ENCODE measurements around the gene MAPK8IP2. TPM values are rescaled to one million over a fixed set of nuclear protein-coding genes. Genes with fewer than 3 reads are reported as not detected.
A peak's percentile ranks its signal among the peaks of the same experiment; 100 is the strongest.
"Not testable (repeated sequence)": the region's sequence is repeated elsewhere in the genome, so short reads cannot be mapped to it uniquely, and the experiment has no call there.

The MAPK8IP2 gene
- total RNA-seq, 1 experiment from 2014 or later: 1.3 TPM

GRCh38 chr22:50627642-50628542, 27.3 kb downstream of the MAPK8IP2 start, which contains the start of gene ARSA:
Gene ARSA (minus strand): TSS chr22:50628152. CDS start chr22:50627779, 373 bp downstream.
- Histone ChIP-seq H3K27ac (ENCODE audit: low read length) (no peak within 1 kb of the TSS), H3K9ac (ENCODE audit: low read length) (peak within 1 kb of the TSS; percentile 95), H3K9me3 (ENCODE audit: low read length) (no peaks in the 10 kb centered on the region), H3K27me3 (ENCODE audit: low read length) (no peaks in the 10 kb centered on the region), H3K4me1 (ENCODE audit: low read length) (peaks cover 21% of the 10 kb centered on the region), H4K20me1 (ENCODE audit: insufficient read depth, low read depth, low read length) (no peaks in the 10 kb centered on the region), H3K36me3 (ENCODE audit: insufficient read depth, low read length) (no peaks in the 10 kb centered on the region), H3K9me2 (replicated peaks; ENCODE audit: insufficient read depth, low read length) (no peaks in the 10 kb centered on the region), H3K79me2 (ENCODE audit: low read length) (peaks cover 9% of the 10 kb centered on the region), H3K4me2 (ENCODE audit: low read depth, low read length, poor library complexity, severe bottlenecking) (peak within 1 kb of the TSS; percentile 97), H2AFZ (ENCODE audit: low read length) (peak within 1 kb of the TSS; percentile 96), H3K4me3 (ENCODE audit: low read length) (peak within 1 kb of the TSS; percentile 90)
- DNase-seq: peak; percentile 93

GRCh38 chr22:50628543-50629134, 28.0 kb downstream of the MAPK8IP2 start:
- no peak for DNase-seq
- no peak overlapping the region for H3K27ac ChIP-seq (ENCODE audit: low read length)

GRCh38 chr22:50630376-50630775, 29.8 kb downstream of the MAPK8IP2 start:
- H3K9me2 ChIP-seq (replicated peaks; ENCODE audit: insufficient read depth, low read length): no peaks in the 10 kb centered on the region
- no peak overlapping the region for H3K4me2 ChIP-seq (ENCODE audit: low read depth, low read length, poor library complexity, severe bottlenecking)
- no peak for DNase-seq
- H3K4me1 ChIP-seq (ENCODE audit: low read length): peaks cover 18% of the 10 kb centered on the region
- no peak overlapping the region for H2AFZ ChIP-seq (ENCODE audit: low read length)
- H3K36me3 ChIP-seq (ENCODE audit: insufficient read depth, low read length): no peaks in the 10 kb centered on the region
- H3K27me3 ChIP-seq (ENCODE audit: low read length): no peaks in the 10 kb centered on the region
- H3K9me3 ChIP-seq (ENCODE audit: low read length): no peaks in the 10 kb centered on the region
- peaks cover 9% of the 10 kb centered on the region for H3K79me2 ChIP-seq (ENCODE audit: low read length)
- no peak overlapping the region for H3K9ac ChIP-seq (ENCODE audit: low read length)
- H3K27ac ChIP-seq (ENCODE audit: low read length): no peak overlapping the region
- no peak overlapping the region for H3K4me3 ChIP-seq (ENCODE audit: low read length)
- no peaks in the 10 kb centered on the region for H4K20me1 ChIP-seq (ENCODE audit: insufficient read depth, low read depth, low read length)

More at GRCh38 chr22:50628543-50629134, 28.0 kb downstream of the MAPK8IP2 start:
- H3K4me3 ChIP-seq (ENCODE audit: low read length): peak overlapping the region; percentile 90
- no peaks in the 10 kb centered on the region for H3K36me3 ChIP-seq (ENCODE audit: insufficient read depth, low read length)
- peaks cover 18% of the 10 kb centered on the region for H3K4me1 ChIP-seq (ENCODE audit: low read length)
- H3K79me2 ChIP-seq (ENCODE audit: low read length): peaks cover 9% of the 10 kb centered on the region
- H3K9ac ChIP-seq (ENCODE audit: low read length): peak overlapping the region; percentile 95
- no peaks in the 10 kb centered on the region for H3K27me3 ChIP-seq (ENCODE audit: low read length)
- no peaks in the 10 kb centered on the region for H4K20me1 ChIP-seq (ENCODE audit: insufficient read depth, low read depth, low read length)
- H3K4me2 ChIP-seq (ENCODE audit: low read depth, low read length, poor library complexity, severe bottlenecking): peak overlapping the region; percentile 97
- peak overlapping the region; percentile 96 for H2AFZ ChIP-seq (ENCODE audit: low read length)
- no peaks in the 10 kb centered on the region for H3K9me3 ChIP-seq (ENCODE audit: low read length)
- H3K9me2 ChIP-seq (replicated peaks; ENCODE audit: insufficient read depth, low read length): no peaks in the 10 kb centered on the region

- Histone ChIP-seq H3K79me2 (ENCODE audit: low read length) (no peaks in the 10 kb centered on the region), H3K4me1 (ENCODE audit: low read length) (peaks cover 7% of the 10 kb centered on the region), H3K9me3 (ENCODE audit: low read length) (no peaks in the 10 kb centered on the region), H3K27ac (ENCODE audit: low read length) (no peak overlapping the region), H3K27me3 (ENCODE audit: low read length) (0 out of 2 replicates have a peak, but pooled peaks cover 2% of the 10 kb centered on the region), H3K9ac (ENCODE audit: low read length) (no peak overlapping the region), H3K4me3 (ENCODE audit: low read length) (no peak overlapping the region), H4K20me1 (ENCODE audit: insufficient read depth, low read depth, low read length) (no peaks in the 10 kb centered on the region), H3K4me2 (ENCODE audit: low read depth, low read length, poor library complexity, severe bottlenecking) (no peak overlapping the region), H3K9me2 (replicated peaks; ENCODE audit: insufficient read depth, low read length) (no peaks in the 10 kb centered on the region), H2AFZ (ENCODE audit: low read length) (no peak overlapping the region), H3K36me3 (ENCODE audit: insufficient read depth, low read length) (no peaks in the 10 kb centered on the region)
- no peak for DNase-seq
Measured at GRCh38 chr22:50633086-50633485, 32.5 kb downstream of the MAPK8IP2 start.

GRCh38 chr22:50633771-50634170, 33.2 kb downstream of the MAPK8IP2 start:
- Histone ChIP-seq H3K9ac (ENCODE audit: low read length) (no peak overlapping the region), H2AFZ (ENCODE audit: low read length) (no peak overlapping the region), H3K27ac (ENCODE audit: low read length) (no peak overlapping the region), H3K9me2 (replicated peaks; ENCODE audit: insufficient read depth, low read length) (no peaks in the 10 kb centered on the region), H3K4me1 (ENCODE audit: low read length) (peaks cover 3% of the 10 kb centered on the region), H3K79me2 (ENCODE audit: low read length) (no peaks in the 10 kb centered on the region), H3K4me3 (ENCODE audit: low read length) (no peak overlapping the region), H4K20me1 (ENCODE audit: insufficient read depth, low read depth, low read length) (no peaks in the 10 kb centered on the region), H3K36me3 (ENCODE audit: insufficient read depth, low read length) (no peaks in the 10 kb centered on the region), H3K27me3 (ENCODE audit: low read length) (0 out of 2 replicates have a peak, but pooled peaks cover 2% of the 10 kb centered on the region), H3K4me2 (ENCODE audit: low read depth, low read length, poor library complexity, severe bottlenecking) (no peak overlapping the region), H3K9me3 (ENCODE audit: low read length) (no peaks in the 10 kb centered on the region)
- no peak for DNase-seq

GRCh38 chr22:50635591-50635990, 35.0 kb downstream of the MAPK8IP2 start:
- Histone ChIP-seq H3K36me3 (ENCODE audit: insufficient read depth, low read length) (no peaks in the 10 kb centered on the region), H3K4me2 (ENCODE audit: low read depth, low read length, poor library complexity, severe bottlenecking) (no peak overlapping the region), H3K79me2 (ENCODE audit: low read length) (no peaks in the 10 kb centered on the region), H3K9ac (ENCODE audit: low read length) (no peak overlapping the region), H3K9me3 (ENCODE audit: low read length) (no peaks in the 10 kb centered on the region), H3K4me3 (ENCODE audit: low read length) (no peak overlapping the region), H2AFZ (ENCODE audit: low read length) (no peak overlapping the region), H4K20me1 (ENCODE audit: insufficient read depth, low read depth, low read length) (no peaks in the 10 kb centered on the region), H3K4me1 (ENCODE audit: low read length) (no peaks in the 10 kb centered on the region), H3K9me2 (replicated peaks; ENCODE audit: insufficient read depth, low read length) (no peaks in the 10 kb centered on the region), H3K27ac (ENCODE audit: low read length) (no peak overlapping the region), H3K27me3 (ENCODE audit: low read length) (0 out of 2 replicates have a peak, but pooled peaks cover 2% of the 10 kb centered on the region)
- no peak for DNase-seq

GRCh38 chr22:50640296-50640695, 39.7 kb downstream of the MAPK8IP2 start:
- H3K36me3 ChIP-seq (ENCODE audit: insufficient read depth, low read length); H3K27ac ChIP-seq (ENCODE audit: low read length); H3K9ac ChIP-seq (ENCODE audit: low read length); H3K27me3 ChIP-seq (ENCODE audit: low read length); H2AFZ ChIP-seq (ENCODE audit: low read length); H3K9me3 ChIP-seq (ENCODE audit: low read length); H3K79me2 ChIP-seq (ENCODE audit: low read length); H3K9me2 ChIP-seq (replicated peaks; ENCODE audit: insufficient read depth, low read length); DNase-seq; H4K20me1 ChIP-seq (ENCODE audit: insufficient read depth, low read depth, low read length); H3K4me3 ChIP-seq (ENCODE audit: low read length); H3K4me2 ChIP-seq (ENCODE audit: low read depth, low read length, poor library complexity, severe bottlenecking); H3K4me1 ChIP-seq (ENCODE audit: low read length): not testable (repeated sequence)

All from Karpas-422 (cell line).